ENCODE measurements around the gene MYH7B. TPM values are rescaled to one million over a fixed set of nuclear protein-coding genes. Genes with fewer than 3 reads are reported as not detected.

The MYH7B gene
- total RNA-seq, 1 donor from 2014 or later = 1.2 TPM

DNA sequence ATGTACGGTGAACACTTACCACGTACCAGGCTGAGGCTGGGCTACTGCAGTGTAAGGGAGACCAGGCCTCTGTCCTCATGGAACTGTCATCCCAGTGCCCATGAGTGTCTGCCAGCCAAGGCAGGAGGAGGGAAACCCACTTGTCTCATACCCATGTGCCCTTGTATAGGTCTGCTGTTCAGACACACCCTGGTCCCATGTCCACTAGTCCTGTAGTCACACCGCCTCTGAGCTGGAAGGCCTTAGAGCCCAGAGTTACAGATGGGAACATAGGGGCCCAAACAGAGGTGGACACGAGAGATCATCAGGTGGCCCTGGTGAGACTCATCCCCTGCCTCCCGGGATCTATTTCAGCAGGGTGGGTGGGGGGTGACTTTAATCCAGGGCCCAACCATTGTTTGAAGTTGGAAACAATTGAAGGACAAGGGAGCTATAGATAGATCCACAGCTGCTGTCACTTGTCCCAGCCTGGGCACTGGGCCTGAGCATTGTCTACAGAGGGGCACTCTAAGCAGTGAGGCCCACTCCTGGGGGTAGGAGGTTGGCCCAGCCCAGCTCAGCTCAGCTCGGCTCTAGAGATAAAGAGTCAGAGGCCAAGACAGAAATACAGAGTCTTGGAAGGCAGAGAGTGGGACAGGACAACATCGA, 14.6 kb downstream of the MYH7B start:
- H3K27me3 Mint-ChIP-seq = no peaks in the 10 kb centered on the region
- no peaks in the 10 kb centered on the region for H3K9me3 Mint-ChIP-seq
- no peaks in the 10 kb centered on the region for H3K4me1 Mint-ChIP-seq (ENCODE audit: unreplicated experiment)
- H3K36me3 Mint-ChIP-seq = no peaks in the 10 kb centered on the region
- no peak overlapping the region for H3K4me3 Mint-ChIP-seq
- DNase-seq (ENCODE audit: extremely low spot score, unreplicated experiment) = no peak
- no peak for TF ChIP-seq CTCF (conservative IDR thresholded peaks at IDR 0.05)
- H3K27ac Mint-ChIP-seq = no peak overlapping the region

DNA sequence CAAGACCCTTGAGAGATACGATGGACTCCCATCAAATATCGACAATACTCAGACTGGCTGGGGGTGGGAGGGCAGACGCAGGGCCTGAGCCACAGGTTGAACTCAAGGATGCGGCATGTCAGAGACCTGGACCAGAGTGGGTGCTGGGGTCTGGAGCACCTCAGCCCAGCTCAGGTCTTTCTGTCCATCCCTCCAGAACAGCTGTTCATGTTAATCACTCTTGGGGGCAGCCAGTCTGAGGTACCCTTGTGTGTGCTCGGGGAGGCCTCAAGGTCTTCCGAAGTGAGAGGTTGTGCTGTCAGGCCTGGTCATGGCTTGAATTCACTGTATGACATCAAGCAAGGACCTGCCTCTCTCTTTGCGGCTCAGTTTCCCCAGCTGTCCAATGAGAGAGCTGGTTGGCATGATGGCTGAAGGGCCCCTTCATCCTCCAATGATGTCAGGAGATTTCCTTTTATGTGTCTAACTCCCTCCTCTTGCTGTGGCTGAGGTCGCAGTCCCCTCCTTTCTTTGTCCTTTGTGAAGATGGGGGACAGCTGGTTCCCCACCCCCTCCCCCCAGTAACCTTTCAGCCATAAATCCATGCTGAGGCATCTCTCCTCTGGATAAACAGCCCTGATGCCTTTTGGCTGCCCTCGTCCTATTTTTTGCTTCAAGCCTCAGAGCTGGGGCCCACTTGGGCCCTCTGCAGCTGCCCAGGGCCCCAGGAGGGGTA, 15.3 kb downstream of the MYH7B start:
- H3K4me3 Mint-ChIP-seq = no peak overlapping the region
- no peaks in the 10 kb centered on the region for H3K9me3 Mint-ChIP-seq
- H3K27me3 Mint-ChIP-seq = no peaks in the 10 kb centered on the region
- TF ChIP-seq CTCF (conservative IDR thresholded peaks at IDR 0.05) = no peak
- no peaks in the 10 kb centered on the region for H3K36me3 Mint-ChIP-seq
- no peaks in the 10 kb centered on the region for H3K4me1 Mint-ChIP-seq (ENCODE audit: unreplicated experiment)
- no peak overlapping the region for H3K27ac Mint-ChIP-seq
- no peak for DNase-seq (ENCODE audit: extremely low spot score, unreplicated experiment)

DNA sequence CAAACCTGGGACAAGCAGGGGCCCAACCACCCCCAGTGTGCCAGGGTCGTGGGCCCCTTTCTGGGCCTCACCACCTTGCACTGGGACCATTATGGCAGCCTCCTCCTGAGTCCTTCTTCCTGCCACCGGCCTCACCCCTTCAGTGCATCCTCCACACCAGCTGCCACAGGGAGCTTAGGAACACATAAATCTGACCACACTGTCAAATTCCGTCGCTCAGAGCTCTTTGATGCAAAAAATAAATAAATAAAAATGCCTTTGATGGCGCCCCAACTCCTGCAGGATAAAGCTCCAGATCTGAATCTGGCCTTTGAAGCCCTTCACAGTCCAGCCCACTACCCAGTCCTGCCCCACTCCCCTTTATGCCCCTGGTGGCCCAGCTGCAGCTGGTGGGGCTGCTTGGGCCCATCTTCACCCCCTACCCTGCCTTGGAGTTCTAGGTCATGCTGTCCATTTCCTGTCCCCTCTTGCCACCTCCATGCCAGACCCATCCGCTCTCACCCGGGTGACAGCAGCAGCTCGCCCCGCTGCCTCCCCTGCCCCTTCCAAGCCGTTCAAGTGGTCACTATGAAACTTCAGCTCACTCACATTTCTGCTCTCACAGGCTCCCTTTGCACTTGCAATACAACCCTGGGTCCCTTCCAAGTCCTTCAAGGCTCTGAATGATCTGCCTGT, 16.0 kb downstream of the MYH7B start:
- Mint-ChIP-seq H3K4me3 (no peak overlapping the region), H3K27ac (no peak overlapping the region), H3K27me3 (no peaks in the 10 kb centered on the region), H3K9me3 (no peaks in the 10 kb centered on the region), H3K36me3 (no peaks in the 10 kb centered on the region), H3K4me1 (ENCODE audit: unreplicated experiment) (no peaks in the 10 kb centered on the region)
- DNase-seq (ENCODE audit: extremely low spot score, unreplicated experiment) = no peak
- peak; percentile 46 for TF ChIP-seq CTCF (conservative IDR thresholded peaks at IDR 0.05)

GRCh38 chr20:34974246-34974645, 18.6 kb downstream of the MYH7B start:
- no peak for TF ChIP-seq CTCF (conservative IDR thresholded peaks at IDR 0.05)
- Mint-ChIP-seq H3K27ac (no peak overlapping the region), H3K9me3 (no peaks in the 10 kb centered on the region), H3K36me3 (no peaks in the 10 kb centered on the region), H3K27me3 (no peaks in the 10 kb centered on the region), H3K4me1 (ENCODE audit: unreplicated experiment) (peaks cover 4% of the 10 kb centered on the region), H3K4me3 (no peak overlapping the region)
- DNase-seq (ENCODE audit: extremely low spot score, unreplicated experiment) = no peak

- H3K27me3 Mint-ChIP-seq = no peaks in the 10 kb centered on the region
- TF ChIP-seq CTCF (conservative IDR thresholded peaks at IDR 0.05) = no peak
- H3K9me3 Mint-ChIP-seq = no peaks in the 10 kb centered on the region
- no peak overlapping the region for H3K27ac Mint-ChIP-seq
- no peaks in the 10 kb centered on the region for H3K36me3 Mint-ChIP-seq
- H3K4me3 Mint-ChIP-seq = no peak overlapping the region
- no peak for DNase-seq (ENCODE audit: extremely low spot score, unreplicated experiment)
- H3K4me1 Mint-ChIP-seq (ENCODE audit: unreplicated experiment) = peaks cover 4% of the 10 kb centered on the region
Measured at GRCh38 chr20:34976286-34976685, 20.6 kb downstream of the MYH7B start.
